Measurements from ENCODE around the gene THAP8. TPM values are rescaled to one million over a fixed set of nuclear protein-coding genes. Genes with fewer than 3 reads are reported as not detected.

Gene THAP8, protein sequence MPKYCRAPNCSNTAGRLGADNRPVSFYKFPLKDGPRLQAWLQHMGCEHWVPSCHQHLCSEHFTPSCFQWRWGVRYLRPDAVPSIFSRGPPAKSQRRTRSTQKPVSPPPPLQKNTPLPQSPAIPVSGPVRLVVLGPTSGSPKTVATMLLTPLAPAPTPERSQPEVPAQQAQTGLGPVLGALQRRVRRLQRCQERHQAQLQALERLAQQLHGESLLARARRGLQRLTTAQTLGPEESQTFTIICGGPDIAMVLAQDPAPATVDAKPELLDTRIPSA
- polyA plus RNA-seq (ENCODE audit: insufficient read depth in 1 of 5, insufficient read length in 5 of 5, low replicate concordance in 1 of 5) = 1 to 10 TPM; 4.2 to 9.0 (median 6.6) TPM
- long read RNA-seq, donor 1, transcript THAP8-201 (4 exons, 1,825 nt) = major isoform, 5 of 6 reads
- long read RNA-seq, donor 1, partial matches to known transcripts = 0 of 6 reads
- long read RNA-seq, donor 1, other reads (novel, unspliced or antisense) = 0 of 6 reads
- long read RNA-seq, donor 2, partial matches to known transcripts = 0 of 4 reads
- long read RNA-seq, donor 2, other reads (novel, unspliced or antisense) = 0 of 4 reads
- long read RNA-seq, donor 3, partial matches to known transcripts = 0 of 4 reads
- long read RNA-seq, donor 3, other reads (novel, unspliced or antisense) = 0 of 4 reads
- long read RNA-seq, donor 4, partial matches to known transcripts = 5 of 7 reads
- long read RNA-seq, donor 4, other reads (novel, unspliced or antisense) = 0 of 7 reads
- long read RNA-seq, donor 5, partial matches to known transcripts = 0 of 2 reads
- long read RNA-seq, donor 5, other reads (novel, unspliced or antisense) = 0 of 2 reads
- long read RNA-seq, donor 6, transcript THAP8-201 (4 exons, 1,825 nt) = major isoform, 6 of 8 reads
- long read RNA-seq, donor 6, partial matches to known transcripts = 0 of 8 reads
- long read RNA-seq, donor 6, other reads (novel, unspliced or antisense) = 0 of 8 reads
- long read RNA-seq, donor 7, transcript THAP8-201 (4 exons, 1,825 nt) = major isoform, 5 of 5 reads
- long read RNA-seq, donor 7, partial matches to known transcripts = 0 of 5 reads
- long read RNA-seq, donor 7, other reads (novel, unspliced or antisense) = 0 of 5 reads
- long read RNA-seq, donor 8, partial matches to known transcripts = 0 of 2 reads
- long read RNA-seq, donor 8, other reads (novel, unspliced or antisense) = 0 of 2 reads

DNA sequence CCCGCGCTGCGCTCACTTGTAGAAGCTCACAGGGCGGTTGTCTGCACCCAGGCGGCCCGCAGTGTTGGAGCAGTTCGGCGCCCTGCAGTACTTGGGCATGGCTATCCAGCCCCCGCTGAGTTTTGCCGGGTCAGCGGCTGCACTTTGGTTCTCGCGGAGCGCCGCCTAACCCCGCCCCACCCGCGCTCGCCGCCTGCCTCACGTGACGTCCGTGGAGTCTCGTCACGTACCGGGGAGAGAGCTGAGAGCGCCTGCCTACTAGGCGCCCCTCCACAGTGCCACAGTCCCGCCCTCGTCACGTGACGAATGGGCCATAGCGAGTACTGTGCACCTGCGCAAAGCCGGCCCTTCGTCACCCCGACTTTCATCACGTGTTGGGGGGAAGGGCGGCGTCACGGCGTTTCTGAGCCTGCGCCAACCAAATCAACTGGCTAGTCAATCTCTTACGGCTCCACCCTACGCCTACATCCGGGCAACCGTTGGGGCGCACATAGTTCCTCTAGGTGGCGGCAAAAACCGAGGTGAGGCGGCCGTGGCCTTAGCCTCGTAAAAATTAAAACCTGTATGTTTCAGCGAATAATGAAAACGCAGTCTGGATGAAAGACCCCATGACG is at the start of gene THAP8:
Gene THAP8, minus strand, starts transcription at position 167 of the 614 bp plus-strand sequence. Its CDS starts 68 bp downstream, at position 99.
- DNase-seq = peak; percentile 100

DNA sequence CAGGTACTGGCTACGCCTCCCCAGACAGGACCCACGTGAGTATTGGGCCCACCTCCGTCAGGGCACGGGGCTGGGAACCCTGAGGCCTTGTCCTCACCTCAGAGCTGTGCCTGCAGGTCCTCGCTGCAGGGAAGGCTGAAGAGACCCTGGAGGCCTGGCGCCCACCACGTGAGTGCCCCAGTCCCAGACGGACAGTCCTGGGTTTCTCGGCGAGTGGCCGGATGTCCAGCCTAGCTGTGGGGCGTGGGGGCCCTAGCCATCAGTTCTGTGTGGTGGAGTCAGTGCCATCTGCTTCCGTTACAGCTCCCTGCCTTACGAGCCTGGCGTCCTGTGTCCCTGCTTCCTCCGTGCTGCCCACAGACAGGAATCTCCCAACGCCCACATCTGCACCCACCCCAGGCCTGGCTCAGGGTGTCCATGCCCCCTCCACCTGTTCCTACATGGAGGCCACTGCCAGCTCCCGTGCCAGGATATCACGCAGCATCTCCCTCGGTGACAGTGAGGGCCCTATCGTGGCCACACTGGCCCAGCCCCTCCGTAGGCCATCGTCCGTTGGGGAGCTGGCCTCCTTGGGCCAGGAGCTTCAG is 49.0 kb upstream of the THAP8 start:
- no peak for DNase-seq

DNA sequence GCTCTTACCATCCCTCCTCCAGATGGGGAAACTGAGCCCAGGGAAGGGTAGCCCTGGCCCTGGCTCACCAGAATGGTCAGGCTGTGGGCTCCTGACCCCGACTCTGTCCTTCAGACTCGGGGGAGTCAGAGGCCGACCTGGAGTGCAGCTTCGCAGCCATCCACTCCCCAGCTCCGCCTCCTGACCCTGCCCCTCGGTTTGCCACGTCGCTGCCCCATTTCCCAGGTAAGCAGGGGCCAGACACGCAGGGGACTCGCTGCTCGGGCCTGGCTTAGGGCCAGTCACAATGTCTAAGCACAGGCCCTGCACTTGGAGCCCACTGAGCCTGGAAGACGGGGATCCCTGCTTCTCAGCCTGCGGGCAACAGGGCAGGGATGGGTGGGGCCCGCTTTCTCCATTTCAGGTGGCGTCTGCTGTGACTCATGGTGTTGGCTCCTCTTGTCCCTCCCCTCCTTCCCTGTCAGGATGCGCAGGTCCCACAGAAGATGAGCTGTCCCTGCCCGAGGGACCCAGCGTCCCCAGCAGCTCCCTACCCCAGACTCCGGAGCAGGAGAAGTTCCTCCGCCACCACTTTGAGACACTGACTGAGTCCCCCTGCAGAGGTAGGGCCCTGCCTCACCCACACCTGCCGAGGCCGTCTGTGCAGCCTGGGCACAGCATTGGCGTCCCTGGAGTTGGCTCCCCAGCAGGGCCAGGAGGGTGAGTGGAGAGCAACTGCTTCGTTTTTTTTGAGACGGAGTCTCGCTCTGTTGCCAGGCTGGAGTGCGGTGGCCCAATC is 47.7 kb upstream of the THAP8 start:
- no peak for DNase-seq

DNA sequence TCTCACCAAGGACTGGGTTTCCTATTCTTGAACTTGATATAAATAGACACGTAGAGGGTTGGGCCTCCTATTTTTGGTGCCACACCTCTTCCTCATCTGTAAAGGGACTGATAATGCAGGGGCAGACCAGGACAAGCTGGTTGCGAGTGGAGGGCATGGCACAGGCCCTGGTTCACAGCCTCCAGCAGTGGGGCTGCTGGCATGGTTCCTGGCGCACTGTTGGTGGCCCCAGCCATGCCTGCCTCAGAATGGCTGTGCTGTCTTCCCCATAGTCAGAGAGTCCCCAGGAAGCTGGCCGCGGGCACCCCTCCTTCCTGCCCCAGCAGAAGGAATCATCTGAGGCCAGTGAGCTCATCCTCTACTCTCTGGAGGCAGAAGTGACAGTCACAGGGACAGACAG is 46.4 kb upstream of the THAP8 start:
- DNase-seq = no peak

DNA sequence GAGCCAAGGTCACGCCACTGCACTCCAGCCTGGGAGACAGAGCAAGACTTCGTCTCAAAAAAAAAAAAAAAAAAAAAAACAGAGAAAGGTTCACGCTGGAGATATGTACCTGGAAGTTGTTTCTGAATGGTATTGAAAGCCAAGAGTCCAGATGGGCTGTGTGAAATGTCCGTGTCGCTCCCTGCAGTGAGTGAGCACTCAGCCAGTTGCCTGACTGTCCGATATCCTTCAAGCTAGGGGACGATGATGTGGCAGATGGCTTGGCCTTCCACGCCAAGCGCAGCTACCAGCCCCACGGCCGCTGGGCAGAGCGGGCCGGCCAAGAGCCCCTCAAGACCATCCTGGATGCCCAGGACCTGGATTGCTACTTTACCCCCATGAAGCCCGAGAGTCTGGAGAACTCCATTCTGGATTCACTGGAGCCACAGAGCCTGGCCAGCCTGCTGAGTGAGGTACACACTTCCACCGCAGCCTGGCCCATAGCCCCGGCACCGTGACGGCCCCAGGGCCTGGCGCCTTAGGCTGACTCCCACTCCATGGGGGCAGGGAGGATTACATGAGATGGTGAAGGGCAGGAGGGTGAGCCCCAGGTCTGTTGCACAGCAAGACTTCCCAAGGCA is 45.2 kb upstream of the THAP8 start:
- DNase-seq = no peak

DNA sequence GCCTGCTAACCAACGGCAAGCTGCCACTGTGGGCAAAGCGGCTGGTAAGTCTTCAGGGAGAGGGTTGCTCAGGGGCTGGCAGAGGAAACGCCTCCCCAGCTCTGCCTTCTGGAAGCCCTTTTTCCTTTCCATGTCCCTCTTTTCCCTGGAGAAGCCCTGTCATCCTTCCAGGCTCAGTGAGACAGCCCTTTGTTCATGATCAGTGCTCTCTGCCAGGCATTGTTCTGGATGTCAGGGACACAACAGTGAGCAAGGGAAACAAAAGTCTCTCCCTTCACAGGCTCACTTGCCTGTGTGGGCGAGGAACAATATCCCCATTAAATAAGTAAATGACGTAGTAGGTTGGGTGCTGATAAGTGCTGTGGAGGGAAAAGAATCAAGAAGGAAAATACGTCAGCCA is 43.0 kb upstream of the THAP8 start:
- no peak for DNase-seq

DNA sequence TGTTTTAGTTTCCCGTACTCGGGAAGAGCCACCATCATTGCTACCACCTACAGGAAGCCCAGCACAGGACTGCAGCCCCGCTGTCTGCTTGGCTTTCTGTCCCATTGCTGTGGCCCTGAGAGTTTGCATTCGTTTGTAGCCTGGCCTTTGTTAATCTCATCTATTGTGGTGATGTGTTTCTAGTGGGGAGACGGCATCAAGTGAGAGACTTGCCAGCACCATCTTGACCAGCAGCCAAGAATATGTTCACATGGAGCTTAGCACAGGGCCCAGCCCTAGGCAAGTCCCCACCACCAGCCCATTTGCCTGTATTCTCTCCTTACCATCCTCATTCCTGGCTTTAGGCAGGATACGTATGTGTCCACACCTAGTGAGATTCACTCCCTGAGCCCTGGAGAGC is 39.6 kb upstream of the THAP8 start:
- DNase-seq = no peak

DNA sequence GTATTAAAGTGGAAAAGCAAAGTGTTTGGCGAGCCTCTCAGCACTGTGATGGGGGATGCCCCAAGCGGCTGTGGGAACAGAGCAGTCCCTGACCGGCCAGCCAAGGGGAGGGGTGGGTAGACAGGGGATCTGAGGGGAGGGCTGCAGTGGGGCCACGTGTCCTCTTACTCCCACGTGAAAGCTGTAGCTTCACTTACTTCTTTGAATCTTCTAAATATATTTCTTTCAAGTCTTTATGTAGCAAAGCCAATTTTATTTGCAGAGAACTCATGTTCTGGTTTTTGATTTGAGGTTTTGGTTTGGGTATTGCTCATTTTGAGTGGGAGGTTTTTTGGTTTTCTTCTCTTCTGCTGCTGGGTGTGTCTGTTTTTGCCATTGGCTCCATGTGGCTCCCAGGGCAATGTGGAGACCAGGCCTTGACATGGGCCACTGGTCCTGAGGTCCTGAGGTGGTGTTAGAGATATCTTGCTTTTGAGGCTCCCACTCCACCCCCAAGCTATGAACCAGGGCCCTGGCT is 39.1 kb upstream of the THAP8 start:
- DNase-seq = no peak

DNA sequence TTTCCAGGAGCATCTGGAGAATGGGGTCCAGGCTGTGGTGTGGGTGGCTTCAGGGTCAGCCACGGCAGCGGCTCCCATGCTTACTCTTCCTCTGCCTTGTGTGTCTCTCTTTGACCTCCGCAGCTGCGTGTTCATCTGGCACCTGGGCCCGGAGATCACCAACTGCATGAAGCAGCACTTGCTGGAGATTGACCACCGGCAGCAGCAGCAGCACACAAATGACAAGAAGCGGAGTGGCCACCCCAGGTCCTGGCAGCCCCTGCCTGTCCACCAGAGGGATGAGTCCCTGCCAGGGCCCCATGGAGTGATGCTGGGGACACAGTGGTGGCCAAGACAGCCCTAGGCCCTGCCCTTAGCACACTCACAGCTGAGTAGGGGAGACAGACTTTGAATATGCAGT is 38.5 kb upstream of the THAP8 start:
- no peak for DNase-seq

DNA sequence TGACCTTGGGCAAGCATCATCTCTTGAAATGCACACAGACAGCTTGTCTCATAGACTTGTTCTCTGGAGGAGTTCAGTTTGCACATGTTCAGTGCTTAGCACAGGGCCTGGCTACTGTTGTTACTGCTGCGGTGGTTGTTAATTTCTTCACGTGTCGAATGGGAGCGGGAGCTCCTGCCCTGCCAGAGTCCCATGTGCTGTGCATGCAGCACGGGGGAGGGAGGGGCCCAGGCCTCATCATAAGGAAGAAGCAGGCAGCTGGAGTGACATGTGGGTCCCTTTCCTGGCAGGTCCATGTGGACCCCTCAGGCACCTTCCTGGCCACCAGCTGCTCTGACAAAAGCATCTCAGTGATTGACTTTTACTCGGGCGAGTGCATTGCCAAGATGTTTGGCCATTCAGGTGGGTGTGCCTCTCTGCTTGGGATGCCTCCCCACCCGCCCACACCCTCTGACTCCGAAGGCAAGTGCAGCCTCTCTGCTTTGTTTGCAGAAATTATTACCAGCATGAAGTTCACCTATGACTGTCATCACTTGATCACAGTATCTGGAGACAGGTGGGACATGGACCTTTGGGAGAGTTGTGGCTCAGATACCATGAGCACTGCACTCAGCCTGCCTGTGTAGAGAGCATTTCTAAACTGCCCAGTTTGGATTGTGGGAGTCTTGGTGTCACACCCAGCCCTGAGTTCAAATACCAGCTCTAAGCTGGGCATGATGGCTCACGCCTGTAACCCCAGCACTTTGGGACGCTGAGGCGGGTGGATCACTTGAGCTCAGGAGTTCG is 37.0 kb upstream of the THAP8 start:
- no peak for DNase-seq

DNA sequence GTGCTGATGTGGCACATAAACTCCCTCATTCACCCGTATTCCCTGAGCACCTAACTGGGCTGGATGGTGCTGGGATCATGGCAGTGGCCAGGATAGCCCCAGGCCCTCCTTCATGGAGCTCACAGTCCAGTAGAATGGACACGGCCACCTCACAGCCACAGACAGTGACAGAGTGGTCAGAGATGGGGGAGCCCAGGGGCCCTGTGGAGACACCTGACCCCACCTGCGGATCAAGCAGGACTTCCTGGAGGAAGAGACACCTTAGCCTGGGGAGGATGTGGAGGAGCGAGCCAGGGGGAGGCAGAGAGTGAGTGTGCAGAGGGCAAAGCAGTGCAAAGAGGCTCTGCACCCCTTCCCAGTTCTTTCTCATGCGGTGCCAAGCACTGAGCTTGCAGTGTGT is 35.8 kb upstream of the THAP8 start:
- no peak for DNase-seq

DNA sequence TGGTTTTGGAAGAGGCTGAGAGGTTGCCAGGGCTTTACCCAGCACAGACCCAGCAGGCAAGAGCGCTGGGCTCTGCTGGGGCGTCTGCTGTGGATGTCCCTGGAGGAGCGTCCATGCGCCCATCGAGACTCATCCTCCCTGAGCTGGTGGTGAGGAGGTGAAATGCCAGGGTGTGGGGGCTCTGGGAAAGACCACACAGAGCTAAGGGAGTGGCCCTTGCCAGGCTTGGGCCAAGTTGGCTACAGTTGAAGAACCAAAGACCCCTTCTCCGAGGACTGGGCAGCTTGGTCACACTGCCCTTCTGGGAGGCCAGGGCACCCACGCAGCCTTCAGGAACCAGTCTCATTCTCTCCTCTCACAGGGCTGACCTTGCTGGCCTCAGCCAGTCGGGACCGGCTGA is 32.2 kb upstream of the THAP8 start:
- no peak for DNase-seq

DNA sequence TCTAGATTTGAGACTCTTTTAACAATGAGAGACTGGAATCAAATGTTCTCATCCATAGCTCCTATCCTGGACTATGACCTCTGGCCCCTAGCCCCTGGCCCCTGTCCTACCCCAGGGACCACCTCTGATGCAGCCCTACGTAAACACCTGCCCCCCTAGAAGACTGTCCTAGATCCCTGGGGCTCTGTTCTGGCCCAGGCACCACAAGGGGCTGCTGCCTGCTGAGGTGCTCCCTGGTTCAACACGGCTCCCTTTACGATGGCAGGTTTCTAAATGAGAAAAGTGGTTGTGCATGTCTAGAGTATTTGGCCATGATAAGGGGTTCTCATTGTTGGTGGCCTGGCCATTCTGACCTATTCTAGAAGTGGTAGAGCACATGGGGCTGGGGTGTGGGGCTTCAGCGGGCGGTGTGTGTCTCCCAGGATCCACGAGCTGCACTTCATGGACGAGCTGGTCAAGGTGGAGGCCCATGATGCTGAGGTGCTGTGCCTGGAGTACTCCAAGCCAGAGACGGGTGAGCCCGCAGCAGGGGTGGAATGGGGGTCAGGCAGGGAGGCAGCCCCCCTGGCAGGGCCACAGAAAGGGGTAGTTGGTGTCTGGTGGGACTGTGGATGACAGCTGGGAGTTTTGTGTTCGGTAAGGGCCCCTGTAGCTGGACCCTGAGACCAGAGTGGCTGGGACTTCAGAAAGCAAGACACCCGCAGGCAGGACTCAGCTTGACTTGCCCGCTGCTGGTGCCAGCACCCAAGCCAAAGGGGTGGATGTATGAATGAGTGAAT is 30.3 kb upstream of the THAP8 start:
- DNase-seq = no peak

DNA sequence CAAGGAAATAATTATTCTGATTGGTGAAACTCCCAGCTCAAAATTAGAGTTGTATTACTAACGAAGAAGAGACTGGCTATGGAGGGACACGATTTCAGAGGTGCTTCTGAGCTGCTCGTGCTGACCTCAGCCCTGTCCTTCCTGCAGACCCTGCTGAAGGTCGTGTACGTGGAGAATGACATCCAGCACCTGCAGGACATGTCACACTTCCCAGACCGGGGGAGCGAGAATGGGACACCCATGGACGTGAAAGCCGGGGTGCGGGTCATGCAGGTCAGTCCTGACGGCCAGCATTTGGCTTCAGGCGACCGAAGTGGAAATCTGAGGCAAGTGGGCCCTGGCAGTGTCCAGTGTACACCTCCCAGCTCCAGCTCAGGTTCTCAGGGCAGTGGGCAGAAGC is 28.8 kb upstream of the THAP8 start:
- DNase-seq = no peak

DNA sequence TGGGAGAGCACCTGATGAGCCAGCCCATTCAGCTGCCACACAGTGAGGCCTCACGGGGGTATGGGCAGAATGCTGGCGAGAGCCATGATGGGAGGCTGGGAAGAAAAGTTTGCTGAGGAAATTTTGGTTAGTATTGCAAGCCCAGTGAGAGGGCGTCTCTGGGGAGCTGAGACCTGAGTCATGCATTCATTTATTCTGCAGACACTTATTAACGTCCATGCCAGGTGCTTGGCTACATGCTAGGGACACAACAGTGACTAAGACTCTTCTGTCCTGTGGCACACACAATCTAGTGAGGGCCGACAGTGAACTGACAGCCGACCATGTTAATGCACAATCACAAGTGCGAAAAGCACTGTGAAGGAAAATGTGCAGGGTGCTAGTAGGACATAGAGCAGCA is 27.8 kb upstream of the THAP8 start:
- no peak for DNase-seq

DNA sequence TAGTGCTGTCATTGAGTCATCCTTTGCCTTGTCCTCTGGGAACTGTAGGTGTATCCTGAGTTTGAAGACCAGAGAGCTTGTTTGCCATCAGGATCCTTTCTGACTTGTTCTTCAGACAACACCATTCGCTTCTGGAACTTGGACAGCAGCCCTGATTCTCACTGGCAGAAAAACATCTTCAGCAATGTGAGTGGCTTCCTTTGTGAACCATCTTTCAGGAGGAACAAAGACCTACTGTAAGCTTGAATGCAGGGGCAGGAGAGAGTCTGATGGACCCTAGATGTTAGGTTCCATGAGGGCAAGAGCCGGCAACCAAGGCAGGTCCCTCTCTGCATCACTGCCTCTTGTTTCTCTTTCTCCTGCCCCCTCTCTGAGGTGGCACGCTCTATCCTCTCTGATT is 27.3 kb upstream of the THAP8 start:
- DNase-seq = no peak

DNA sequence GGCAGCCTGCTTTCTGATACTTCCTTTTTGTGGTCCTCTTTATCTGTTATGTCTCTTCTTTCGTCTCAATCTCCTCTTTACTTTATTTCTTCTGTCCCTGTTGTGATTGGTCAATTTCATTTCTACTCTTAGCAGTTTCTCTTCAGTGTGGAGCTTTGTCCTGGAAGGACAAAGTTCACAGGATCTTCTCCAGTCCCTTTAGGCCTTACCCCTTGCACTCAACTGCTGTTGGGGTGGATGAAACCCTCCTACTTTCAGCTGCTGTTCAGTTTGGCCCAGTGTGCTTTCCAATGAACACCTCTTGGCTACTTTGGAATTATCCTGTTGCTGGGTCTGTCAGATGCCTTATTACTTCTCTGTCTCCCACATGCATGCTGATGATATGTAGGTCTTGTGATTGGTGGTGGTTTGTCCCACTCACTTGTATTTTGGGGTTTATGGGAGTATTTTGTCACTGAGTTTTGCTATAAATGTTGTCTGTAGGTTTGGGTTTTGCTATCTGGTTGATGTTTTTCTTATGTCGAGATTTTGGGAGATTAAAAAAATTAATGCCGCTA is 25.4 kb upstream of the THAP8 start:
- no peak for DNase-seq
